HT1080 (cell line): ENCODE results near the gene KAT6B. TPM values are rescaled to one million over a fixed set of nuclear protein-coding genes. Genes with fewer than 3 reads are reported as not detected.
"Not testable (repeated sequence)": the region's sequence is repeated elsewhere in the genome, so short reads cannot be mapped to it uniquely, and the experiment has no call there.

Source experiments
- DNase-seq: peaks from one replicate; pipeline ENCODE4 v3.0.0-alpha.2; 2015; ENCODE audit warnings: low read depth
- total RNA-seq: library from RNA; depleted of rRNA; stranded (reverse); fragments of >200 nt; shearing (Covaris generic); gene quantifications from 2 replicates; pipeline ENCODE4 v1.2.3, GENCODE V29; 2014

The KAT6B gene
- total RNA-seq, 1 experiment from 2014 or later: 12.9 TPM

GRCh38 chr10:74917481-74918077, 91.2 kb downstream of the KAT6B start:
- DNase-seq: peak; percentile 89

- no peak for DNase-seq
These were observed 93.3 kb downstream of the KAT6B start for GRCh38 chr10:74919671-74920070.

GRCh38 chr10:74921070-74921469, 94.7 kb downstream of the KAT6B start:
- DNase-seq: not testable (repeated sequence)

GRCh38 chr10:74921744-74922143, 95.3 kb downstream of the KAT6B start:
- DNase-seq: no peak

GRCh38 chr10:74922921-74923320, 96.5 kb downstream of the KAT6B start:
- peak; percentile 36 for DNase-seq

- peak; percentile 18 for DNase-seq
These were observed 97.2 kb downstream of the KAT6B start for GRCh38 chr10:74923556-74923955.

GRCh38 chr10:74924251-74924963, 98.0 kb downstream of the KAT6B start:
- peak; percentile 84 for DNase-seq

GRCh38 chr10:74925291-74925690, 98.9 kb downstream of the KAT6B start:
- DNase-seq: no peak

- no peak for DNase-seq
These were observed 99.3 kb downstream of the KAT6B start for GRCh38 chr10:74925708-74926107.

GRCh38 chr10:74926791-74927585, 100.6 kb downstream of the KAT6B start:
- peak; percentile 18 for DNase-seq

GRCh38 chr10:74927701-74928100, 101.3 kb downstream of the KAT6B start:
- peak; percentile 26 for DNase-seq

GRCh38 chr10:74928742-74929191, 102.4 kb downstream of the KAT6B start:
- no peak for DNase-seq

- no peak for DNase-seq
These were observed 102.8 kb downstream of the KAT6B start for GRCh38 chr10:74929197-74929596.

- no peak for DNase-seq
These were observed 104.6 kb downstream of the KAT6B start for GRCh38 chr10:74930965-74931364.

- DNase-seq: no peak
These were observed 106.2 kb downstream of the KAT6B start for GRCh38 chr10:74932648-74933047.

GRCh38 chr10:74934100-74934812, 107.9 kb downstream of the KAT6B start:
- DNase-seq: no peak

GRCh38 chr10:74936577-74937265, 110.3 kb downstream of the KAT6B start:
- no peak for DNase-seq

- no peak for DNase-seq
These were observed 111.0 kb downstream of the KAT6B start for GRCh38 chr10:74937266-74937856.

GRCh38 chr10:74944205-74944604, 117.8 kb downstream of the KAT6B start:
- DNase-seq: no peak

- DNase-seq: no peak
These were observed 121.5 kb downstream of the KAT6B start for GRCh38 chr10:74947781-74948401.
